ENCODE data around the gene TNXB.

Gene TNXB

GRCh38 chr6:32087574-32088486 is 21.3 kb downstream of the TNXB start:
- peak in 16 of 56 donors; percentile 9 to 45 (median 22) for DNase-seq

GRCh38 chr6:32086661-32087573 is 22.2 kb downstream of the TNXB start:
- DNase-seq: peak in 3 of 56 donors; percentile 7 to 27 (median 17)

GRCh38 chr6:32085759-32086459 is 23.2 kb downstream of the TNXB start:
- DNase-seq: no peak

- no peak for DNase-seq
Observed at GRCh38 chr6:32084780-32085179, 24.4 kb downstream of the TNXB start.

GRCh38 chr6:32083812-32084768 is 25.0 kb downstream of the TNXB start:
- DNase-seq: no peak

GRCh38 chr6:32082935-32083334 is 26.2 kb downstream of the TNXB start:
- DNase-seq: no peak

GRCh38 chr6:32082478-32082877 is 26.7 kb downstream of the TNXB start:
- DNase-seq: no peak

GRCh38 chr6:32081168-32081990 is 27.8 kb downstream of the TNXB start:
- DNase-seq: no peak

GRCh38 chr6:32079566-32080290 is 29.4 kb downstream of the TNXB start:
- DNase-seq: no peak

GRCh38 chr6:32076321-32076809 is 32.8 kb downstream of the TNXB start:
- DNase-seq: no peak

- no peak for DNase-seq
Observed at GRCh38 chr6:32075781-32076180, 33.4 kb downstream of the TNXB start.

- no peak for DNase-seq
Observed at GRCh38 chr6:32074996-32075532, 34.1 kb downstream of the TNXB start.

- DNase-seq: no peak
Observed at GRCh38 chr6:32073613-32074012, 35.5 kb downstream of the TNXB start.

GRCh38 chr6:32073101-32073500 is 36.0 kb downstream of the TNXB start:
- DNase-seq: no peak

GRCh38 chr6:32070814-32071543 is 38.2 kb downstream of the TNXB start:
- DNase-seq: no peak

GRCh38 chr6:32069878-32070515 is 39.1 kb downstream of the TNXB start:
- no peak for DNase-seq

GRCh38 chr6:32069460-32069859 is 39.7 kb downstream of the TNXB start:
- DNase-seq: no peak
